ENCODE data around the gene SPNS3. TPM values are rescaled to one million over a fixed set of nuclear protein-coding genes. Genes with fewer than 3 reads are reported as not detected.

Gene SPNS3
- total RNA-seq, 1 donor from 2014 or later: 0.24 TPM

DNA sequence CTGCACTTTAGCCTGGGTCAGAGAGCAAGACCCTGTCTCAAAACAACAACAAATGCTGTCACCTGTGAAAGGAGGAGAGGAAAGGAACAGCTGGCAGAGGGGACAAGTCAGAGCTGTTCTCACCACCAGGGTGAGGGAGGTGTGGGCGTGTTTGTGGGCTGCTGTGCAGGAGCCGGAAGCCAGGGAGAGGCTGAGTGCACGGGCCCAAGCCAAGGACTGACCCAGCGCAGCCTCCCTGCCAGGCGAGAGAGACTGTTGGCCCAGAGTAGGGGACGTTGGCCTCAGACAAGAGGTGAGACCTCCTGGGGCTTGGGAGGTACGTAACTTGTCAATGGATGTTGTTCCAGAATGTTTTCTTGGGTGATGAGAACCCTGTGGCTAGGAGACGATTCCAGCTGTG lies 75.7 kb downstream of the SPNS3 start:
- Histone ChIP-seq H3K4me3 (no peak overlapping the region), H3K9me3 (no peaks in the 10 kb centered on the region), H3K36me3 (no peaks in the 10 kb centered on the region), H3K27ac (peak overlapping the region; percentile 76), H3K27me3 (ENCODE audit: low read depth) (no peaks in the 10 kb centered on the region), H3K4me1 (peaks cover 98% of the 10 kb centered on the region)
- DNase-seq: no peak
- ATAC-seq: peak; percentile 40 to 47
- TF ChIP-seq, protein P1, sequence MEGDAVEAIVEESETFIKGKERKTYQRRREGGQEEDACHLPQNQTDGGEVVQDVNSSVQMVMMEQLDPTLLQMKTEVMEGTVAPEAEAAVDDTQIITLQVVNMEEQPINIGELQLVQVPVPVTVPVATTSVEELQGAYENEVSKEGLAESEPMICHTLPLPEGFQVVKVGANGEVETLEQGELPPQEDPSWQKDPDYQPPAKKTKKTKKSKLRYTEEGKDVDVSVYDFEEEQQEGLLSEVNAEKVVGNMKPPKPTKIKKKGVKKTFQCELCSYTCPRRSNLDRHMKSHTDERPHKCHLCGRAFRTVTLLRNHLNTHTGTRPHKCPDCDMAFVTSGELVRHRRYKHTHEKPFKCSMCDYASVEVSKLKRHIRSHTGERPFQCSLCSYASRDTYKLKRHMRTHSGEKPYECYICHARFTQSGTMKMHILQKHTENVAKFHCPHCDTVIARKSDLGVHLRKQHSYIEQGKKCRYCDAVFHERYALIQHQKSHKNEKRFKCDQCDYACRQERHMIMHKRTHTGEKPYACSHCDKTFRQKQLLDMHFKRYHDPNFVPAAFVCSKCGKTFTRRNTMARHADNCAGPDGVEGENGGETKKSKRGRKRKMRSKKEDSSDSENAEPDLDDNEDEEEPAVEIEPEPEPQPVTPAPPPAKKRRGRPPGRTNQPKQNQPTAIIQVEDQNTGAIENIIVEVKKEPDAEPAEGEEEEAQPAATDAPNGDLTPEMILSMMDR (IDR thresholded peaks at IDR 0.05): no peak
- intact Hi-C loops (cut with DNase I): no loop called here

DNA sequence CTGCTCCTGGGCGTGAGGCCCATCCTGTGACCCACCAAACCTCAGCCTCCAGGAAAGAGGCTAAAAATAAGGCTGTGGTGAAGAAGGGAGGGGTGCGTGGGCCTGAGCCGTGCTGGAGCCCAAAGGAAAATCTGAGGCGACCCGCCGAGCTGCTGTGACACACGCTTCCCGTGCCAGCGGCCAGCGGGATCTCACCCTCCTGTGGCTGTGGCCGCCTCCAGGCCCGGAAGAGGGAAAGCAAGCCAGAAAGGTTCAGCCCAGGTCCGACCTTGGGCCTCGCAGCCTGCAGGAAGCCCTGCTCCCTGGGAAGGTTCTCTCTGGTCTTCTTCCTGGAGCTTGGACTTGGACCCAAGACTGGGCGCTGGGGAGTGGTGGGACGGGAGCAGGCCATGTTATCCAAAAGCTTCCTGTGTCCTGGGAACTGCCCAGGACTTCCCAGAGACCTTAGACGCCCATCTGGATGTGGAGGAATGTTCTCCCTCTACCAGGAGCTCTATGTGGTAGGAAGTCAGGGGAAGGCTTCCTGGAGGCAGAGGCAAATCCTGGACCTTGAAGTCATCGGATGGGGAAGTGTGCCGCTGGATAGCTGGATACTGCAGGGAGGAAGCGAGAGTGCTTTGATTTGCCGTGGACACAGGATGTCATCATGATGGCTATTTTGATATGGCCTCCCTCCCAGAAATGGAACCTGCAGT lies 76.3 kb downstream of the SPNS3 start:
- no peak overlapping the region for H3K4me3 ChIP-seq

DNA sequence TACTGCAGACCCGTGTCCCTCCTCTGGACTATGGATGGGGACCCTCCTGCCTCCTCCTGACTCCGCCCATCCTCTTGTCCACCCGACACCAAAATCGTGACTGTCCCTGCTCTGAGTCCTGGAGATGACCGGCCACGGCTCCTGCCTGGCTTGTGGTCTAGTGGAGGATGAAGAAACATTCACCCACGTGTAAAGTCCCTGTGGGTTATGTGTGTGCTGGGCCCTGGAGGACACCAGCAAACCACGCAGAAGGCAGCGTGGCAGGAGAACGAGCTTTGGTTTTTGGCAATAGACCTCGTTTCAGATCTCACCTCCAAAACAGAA lies 76.8 kb downstream of the SPNS3 start:
- intact Hi-C loops (cut with DNase I): no loop called here
- Histone ChIP-seq H3K9me3 (no peaks in the 10 kb centered on the region), H3K4me3 (no peak overlapping the region), H3K27ac (peak overlapping the region; percentile 76), H3K4me1 (peaks cover 98% of the 10 kb centered on the region), H3K27me3 (ENCODE audit: low read depth) (no peaks in the 10 kb centered on the region), H3K36me3 (no peaks in the 10 kb centered on the region)
- no peak for ATAC-seq
- DNase-seq: no peak
- TF ChIP-seq, protein P1 (IDR thresholded peaks at IDR 0.05): no peak

More for the DNA sequence above, 76.3 kb downstream of the SPNS3 start:
- Histone ChIP-seq H3K9me3 (no peaks in the 10 kb centered on the region), H3K36me3 (no peaks in the 10 kb centered on the region), H3K27me3 (ENCODE audit: low read depth) (no peaks in the 10 kb centered on the region), H3K4me1 (peaks cover 98% of the 10 kb centered on the region), H3K27ac (peak overlapping the region; percentile 76)
- TF ChIP-seq, protein P1 (IDR thresholded peaks at IDR 0.05): no peak
- no peak for ATAC-seq
- no peak for DNase-seq
- intact Hi-C loops (cut with DNase I): no loop called here

DNA sequence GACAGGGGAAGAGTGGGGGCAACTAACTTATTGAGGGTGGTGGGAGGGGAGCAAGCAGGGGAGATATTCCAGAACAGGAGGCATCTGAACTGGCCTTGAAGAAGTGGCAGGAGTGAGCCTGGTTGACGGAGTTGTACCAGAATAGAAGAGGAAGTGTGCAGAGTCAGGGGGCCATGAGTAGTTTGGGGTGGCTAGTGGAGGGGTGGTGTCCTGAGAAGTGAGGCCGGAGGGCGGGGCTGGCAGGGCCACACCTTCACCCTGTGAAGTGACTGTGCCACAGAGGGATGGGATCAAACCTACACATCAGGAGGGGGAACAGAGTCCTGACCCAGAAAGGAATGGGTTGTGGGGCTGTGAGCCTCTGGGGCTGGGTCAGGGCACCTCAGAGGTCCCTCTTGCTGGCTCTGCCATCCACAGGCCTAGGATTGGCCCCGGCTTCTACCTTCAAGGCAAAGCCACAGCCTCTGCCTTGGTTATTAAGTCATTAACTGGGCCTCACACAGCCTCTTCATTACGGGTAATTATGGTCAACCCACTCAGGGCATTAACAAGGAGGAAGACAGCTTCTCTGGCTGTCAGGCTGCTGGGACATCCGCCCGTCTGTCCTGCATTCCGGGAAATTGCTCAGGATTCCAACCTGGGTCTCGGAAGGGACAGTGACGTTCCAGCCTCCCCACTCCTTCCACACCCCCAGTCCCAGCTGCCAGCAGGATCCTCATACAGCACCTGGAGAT lies 77.6 kb downstream of the SPNS3 start:
- Histone ChIP-seq H3K27me3 (ENCODE audit: low read depth) (no peaks in the 10 kb centered on the region), H3K4me3 (no peak overlapping the region), H3K9me3 (no peaks in the 10 kb centered on the region), H3K4me1 (peaks cover 98% of the 10 kb centered on the region), H3K27ac (peak overlapping the region; percentile 76), H3K36me3 (no peaks in the 10 kb centered on the region)
- TF ChIP-seq, protein P1 (IDR thresholded peaks at IDR 0.05): no peak
- DNase-seq (no peak), ATAC-seq (no peak)
- intact Hi-C loops (cut with DNase I): no loop called here

DNA sequence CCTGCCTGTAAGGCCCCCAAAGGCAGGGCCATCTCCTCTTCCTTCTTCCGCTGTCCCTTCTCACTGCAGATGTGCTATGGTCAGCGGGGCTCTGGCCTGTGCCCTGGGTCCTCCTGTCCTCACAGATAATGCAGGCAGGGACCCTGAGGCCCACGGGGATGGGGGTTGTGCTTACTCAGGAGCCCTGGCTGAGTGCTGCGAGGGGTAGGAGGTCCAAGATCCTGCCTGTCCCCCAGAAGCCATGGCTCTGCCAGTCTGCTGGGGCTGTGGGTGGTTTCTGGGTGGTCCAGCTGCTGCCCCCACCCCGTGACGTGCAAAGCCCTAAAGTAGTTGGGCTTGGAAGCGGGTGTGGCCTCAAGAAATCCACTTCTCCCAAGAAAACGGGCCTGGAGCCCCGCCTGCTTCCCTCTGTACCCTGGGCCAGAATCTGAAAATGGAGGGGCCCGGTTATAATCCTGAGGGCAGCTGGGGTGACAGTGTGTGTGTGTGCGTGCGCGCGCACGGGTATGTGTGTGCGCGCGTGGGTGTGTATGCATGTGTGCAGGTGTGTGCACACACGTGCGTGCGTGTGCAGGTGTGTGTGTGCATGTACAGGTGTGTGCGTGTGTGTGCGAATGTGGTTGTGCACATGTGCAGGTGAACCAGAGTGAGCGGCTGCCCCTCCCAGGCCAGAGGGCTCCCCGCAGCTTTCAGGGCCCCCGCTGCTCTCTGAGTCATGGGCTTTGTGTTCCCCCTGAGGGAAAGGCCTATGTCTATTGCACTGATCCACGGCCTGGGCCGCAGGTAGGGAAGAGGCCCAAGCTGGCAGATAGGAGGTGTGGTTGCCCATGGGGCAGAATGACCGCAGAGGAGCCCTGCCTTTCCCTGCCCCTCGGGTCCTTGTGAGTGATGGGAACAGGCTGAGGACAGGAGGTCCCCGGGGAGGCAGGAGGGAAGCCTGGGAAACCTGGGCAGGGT lies 78.7 kb downstream of the SPNS3 start:
- intact Hi-C loops (cut with DNase I): no loop called here
- DNase-seq: no peak
- no peaks in the 10 kb centered on the region for H3K9me3 ChIP-seq
- TF ChIP-seq, protein P1 (IDR thresholded peaks at IDR 0.05): no peak
- no peaks in the 10 kb centered on the region for H3K36me3 ChIP-seq
- H3K27ac ChIP-seq: no peak overlapping the region
- no peak overlapping the region for H3K4me3 ChIP-seq
- no peak for ATAC-seq
- H3K27me3 ChIP-seq (ENCODE audit: low read depth): no peaks in the 10 kb centered on the region
- H3K4me1 ChIP-seq: peaks cover 90% of the 10 kb centered on the region

All from lower lobe of right lung (tissue), 2 donors.